ENCODE results near the gene RYR3.

RYR3 gene

GRCh38 chr15:33600212-33600611 lies 289.4 kb downstream of the RYR3 start:
- DNase-seq = no peak

DNA sequence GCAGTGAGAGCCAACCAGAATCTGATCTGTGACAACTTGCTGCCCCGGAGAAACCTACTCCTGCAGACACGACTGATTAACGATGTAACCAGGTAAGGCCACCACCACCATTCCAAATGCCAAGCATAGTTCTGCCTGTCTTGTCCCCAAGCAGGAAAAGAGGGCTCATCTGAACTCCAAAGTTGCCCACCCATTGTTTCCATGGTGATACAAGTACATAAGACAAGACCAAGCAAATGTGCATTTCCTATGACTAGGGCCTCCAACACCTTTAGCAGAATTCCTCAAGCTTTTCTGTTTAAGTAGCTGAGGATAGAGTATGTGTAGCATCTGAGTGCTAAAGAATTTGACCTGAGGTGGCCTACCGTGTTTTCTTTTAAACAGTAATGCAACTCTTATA lies 290.7 kb downstream of the RYR3 start:
- DNase-seq = no peak

DNA sequence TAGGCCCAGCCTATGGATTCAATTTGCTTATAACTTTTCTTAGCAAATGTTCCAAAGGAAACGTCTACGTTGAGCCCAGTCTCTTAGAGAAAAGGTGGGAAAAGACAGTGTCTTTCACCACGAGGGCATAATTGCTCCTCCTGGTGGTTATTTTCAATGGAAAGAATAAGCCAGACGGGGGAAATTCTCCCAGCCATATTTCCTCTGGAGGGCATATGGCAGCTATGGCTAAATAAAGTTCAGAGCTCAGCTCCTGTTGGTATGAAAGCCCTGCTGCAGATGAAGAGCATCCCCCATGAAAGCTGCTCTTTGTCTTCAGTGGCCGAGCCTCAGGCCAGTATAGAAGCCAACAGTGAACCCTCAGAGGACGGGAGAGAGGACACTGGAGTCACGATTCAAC lies 297.9 kb downstream of the RYR3 start:
- no peak for DNase-seq

- no peak for DNase-seq
Observed at GRCh38 chr15:33612721-33613304, 302.0 kb downstream of the RYR3 start.

GRCh38 chr15:33616475-33616874 lies 305.7 kb downstream of the RYR3 start:
- no peak for DNase-seq

DNA sequence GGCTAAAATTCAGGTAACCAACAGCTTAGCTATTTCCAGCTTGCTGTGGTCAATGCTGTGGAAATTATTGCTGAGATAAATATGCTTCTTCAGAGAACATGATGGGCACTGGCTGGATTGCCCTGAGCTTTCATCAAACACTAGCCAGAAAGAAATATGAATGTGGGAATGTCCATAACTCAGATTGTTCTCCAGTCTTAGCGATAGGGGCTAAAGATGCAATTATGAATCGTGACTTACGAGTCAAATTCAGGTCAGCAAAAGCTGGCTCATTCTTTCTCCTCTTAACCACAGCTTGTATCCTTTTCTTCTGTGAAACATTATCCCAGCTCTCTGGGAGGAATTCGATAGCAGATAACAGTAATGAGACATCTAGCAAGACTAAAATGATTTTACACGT lies 307.6 kb downstream of the RYR3 start:
- no peak for DNase-seq

DNA sequence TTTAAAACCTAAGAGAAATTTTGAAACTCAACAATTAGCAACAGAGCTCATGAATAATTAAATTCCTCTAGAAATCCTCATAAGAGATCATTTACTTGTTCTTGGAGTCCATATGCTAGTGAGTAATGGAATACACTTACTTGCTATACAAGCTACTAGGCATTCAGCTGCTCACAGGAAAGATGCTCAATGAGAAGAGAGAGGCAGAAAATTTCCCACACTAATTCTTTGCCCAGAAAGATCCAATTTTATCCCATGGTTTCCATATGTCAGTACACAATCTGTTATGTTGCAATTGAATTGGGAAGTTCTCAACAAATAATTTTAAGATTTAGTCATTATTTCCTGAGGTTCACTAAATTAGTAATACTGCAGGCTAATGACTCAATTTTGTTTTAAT lies 310.4 kb downstream of the RYR3 start:
- no peak for DNase-seq

DNA sequence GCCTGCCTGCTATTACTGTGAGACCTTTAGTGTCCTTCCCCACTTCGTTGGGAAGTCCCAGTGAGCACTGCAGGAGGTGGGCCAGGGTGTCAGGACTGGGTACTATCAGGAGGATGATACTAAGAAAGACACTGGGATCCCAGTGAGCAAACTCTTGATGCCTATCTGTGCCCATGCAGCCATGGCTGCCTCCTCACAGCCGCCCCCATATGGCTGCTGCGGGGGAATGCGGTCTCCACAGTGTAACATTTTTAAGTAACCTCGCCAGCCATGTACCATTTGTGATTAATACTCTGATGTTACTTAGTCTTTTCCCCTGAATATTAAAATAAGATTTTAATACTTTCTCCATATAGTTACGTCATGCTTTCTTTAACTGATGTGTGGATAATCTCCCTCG lies 312.2 kb downstream of the RYR3 start:
- no peak for DNase-seq

- DNase-seq = no peak
Observed at GRCh38 chr15:33624439-33624838, 313.7 kb downstream of the RYR3 start.

GRCh38 chr15:33629647-33630046 lies 318.9 kb downstream of the RYR3 start:
- no peak for DNase-seq

- DNase-seq = no peak
Observed at GRCh38 chr15:33636234-33636633, 325.5 kb downstream of the RYR3 start.

DNA sequence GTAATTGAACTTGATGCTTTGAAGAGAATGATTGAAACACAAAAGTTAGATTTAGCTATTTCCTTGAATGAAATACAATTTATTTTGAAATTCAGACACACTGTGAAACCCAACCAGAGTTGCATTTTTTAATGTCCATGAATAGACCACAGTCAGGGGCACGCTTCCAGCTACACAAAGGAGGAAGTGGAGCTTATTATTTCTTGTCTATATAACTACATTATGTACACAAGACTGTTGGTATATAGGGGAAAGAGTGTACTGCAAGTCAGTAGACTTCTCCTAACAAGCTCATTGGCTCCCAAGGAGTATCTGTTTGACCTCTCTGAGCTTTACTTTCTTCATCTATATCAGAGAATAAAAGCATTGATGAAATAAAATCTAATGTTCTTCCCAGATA lies 326.2 kb downstream of the RYR3 start:
- DNase-seq = no peak

- no peak for DNase-seq
Observed at GRCh38 chr15:33638453-33638852, 327.7 kb downstream of the RYR3 start.

DNA sequence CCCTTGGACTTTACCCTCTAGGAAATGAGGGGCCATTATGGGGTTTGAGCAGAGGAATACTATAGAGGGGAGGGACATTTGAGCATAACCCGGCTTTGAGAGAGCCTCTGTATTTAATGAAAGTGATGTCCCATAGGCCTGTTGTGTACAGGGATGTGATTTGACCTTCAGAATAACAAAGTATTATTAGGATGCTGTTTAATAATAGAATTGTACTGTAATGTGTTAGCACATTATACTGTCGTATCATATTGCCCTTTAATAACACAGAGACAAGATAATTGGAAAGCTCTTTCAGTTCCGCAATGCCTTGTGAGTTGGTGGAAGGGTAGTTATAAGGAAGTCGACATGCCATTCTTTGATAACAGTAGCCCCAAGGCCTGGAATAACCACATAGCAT lies 328.3 kb downstream of the RYR3 start:
- no peak for DNase-seq

DNA sequence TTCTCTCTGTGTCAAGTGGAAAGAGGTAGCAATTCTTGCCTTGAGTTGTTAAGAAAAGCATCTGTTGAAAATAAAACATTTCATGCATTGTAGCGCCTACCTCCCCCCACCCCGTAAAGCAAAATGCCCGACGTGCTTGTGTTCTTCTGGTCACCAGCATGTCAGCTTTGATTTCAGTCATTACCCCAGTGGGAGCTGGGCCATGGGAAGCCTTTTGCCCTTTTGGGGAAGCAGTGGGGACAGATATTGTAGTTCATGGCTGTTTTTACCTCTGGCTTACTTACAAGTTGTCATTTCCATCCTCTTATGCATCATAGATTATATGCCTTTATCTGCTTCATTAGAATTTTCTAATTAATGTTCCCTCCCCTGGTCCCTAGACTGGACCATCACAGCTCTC lies 328.7 kb downstream of the RYR3 start:
- no peak for DNase-seq

DNA sequence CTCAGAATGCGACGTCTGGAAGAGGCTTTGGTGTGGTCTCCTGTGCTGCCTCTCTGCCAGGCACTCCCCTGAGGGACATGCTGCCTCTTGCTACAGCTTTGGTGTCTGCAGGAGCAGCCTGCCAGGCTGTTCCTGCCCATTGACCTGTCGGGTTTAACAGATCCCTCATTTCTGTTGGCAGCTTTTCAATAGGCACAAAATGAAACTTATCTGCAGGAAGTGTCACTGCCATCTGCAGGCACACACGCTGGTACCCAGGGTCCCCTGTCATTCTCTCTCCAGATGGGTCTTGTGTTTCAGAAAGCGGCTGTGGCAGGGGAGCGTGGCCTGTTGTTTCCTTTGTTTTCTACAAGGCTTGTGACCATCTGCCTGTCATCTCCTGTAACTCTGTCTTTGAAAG lies 329.2 kb downstream of the RYR3 start:
- no peak for DNase-seq

DNA sequence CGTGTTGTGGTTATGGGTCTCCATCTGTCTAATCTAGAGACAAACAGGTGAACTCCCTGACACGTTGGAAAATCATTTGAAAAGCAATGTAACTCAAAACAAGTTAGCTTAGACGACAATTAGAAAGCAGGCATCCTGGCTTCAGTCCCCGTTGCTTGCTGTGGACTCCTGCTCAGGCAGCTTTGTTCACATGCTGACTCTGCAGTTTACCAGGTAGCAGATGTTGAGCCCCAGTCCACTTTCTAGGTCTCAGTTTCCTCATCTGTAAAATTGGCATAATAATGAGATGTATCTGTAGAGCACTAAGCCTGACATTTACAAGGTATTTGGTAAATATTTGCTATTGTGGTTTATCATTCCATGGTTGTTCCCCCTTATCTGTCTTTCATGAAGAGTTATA lies 330.3 kb downstream of the RYR3 start:
- DNase-seq = no peak

DNA sequence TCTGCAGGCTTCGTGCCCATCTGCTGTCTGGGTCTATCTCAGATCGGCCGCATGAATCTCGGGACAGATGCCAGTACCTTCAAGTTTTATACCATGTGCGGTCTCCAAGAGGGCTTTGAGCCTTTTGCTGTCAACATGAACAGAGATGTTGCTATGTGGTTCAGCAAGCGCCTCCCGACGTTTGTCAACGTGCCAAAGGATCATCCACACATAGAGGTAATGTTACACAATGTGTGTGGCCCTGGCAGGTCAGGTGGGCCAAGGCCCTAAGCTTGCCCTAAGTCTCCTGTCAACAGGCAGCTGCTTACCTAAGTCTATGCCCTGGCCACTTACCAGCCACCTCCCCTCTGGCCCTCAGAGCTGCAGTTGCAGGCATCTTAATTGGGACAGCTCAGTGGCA lies 333.5 kb downstream of the RYR3 start:
- no peak for DNase-seq

DNA sequence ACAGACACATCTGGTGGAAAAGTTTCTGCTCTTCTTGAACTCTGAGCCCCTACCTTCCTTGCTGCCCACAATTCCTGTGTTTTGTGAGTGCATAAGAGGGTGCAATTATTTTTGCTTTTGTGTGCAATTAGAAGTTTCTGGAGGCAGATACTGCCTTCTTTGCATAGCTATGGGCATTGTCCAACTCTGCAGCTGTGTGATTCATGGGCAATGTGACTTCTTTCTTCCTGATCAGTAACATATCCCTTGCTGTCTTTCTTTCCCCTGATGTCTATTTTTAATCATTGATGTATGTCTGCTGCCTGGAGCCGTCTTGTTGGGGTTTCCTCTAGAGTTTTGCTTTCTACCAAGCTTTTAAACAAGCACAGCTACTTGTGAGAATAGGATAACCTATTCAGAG lies 336.0 kb downstream of the RYR3 start:
- DNase-seq = no peak

- no peak for DNase-seq
Observed at GRCh38 chr15:33649217-33649933, 338.6 kb downstream of the RYR3 start.

DNA sequence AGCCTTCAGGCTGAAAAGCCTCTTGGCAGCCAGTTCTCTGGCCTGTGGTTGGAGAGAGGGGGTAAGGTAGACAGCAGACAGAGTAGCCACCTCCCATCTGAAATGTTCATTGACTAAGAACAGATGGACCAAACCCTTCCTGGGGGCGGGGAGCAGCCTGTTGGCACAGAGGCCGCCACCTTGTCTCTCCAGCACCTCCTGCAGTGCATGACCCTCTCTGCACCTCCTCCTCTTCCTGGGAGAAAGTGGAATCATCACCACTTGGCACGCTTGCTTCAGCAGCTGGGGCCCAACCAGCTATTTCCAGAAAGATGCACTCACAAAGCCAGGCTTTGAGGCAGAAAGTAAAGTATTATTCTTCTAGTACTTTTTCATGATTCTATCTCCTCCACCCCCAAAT lies 344.1 kb downstream of the RYR3 start:
- DNase-seq = no peak

DNA sequence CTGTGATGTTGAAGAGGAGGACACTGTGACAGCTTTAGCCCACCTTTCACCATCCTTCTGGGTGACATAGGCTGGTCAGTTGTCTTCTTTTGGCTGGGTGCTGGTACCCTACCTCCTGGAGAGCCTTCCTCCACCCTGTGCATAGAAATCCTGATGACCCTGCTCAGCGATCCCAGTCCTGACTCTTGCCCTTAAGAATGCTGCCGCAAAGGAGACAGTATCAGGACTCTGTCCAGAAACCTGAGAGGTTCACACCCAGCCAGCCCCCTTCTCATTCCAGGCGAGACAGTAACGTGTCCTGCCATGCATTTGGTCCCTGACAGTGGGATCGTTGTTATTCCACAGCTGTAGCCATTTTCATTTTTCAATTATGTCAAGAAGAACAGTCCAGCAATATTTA lies 344.7 kb downstream of the RYR3 start:
- DNase-seq = no peak

GRCh38 chr15:33656168-33656567 lies 345.4 kb downstream of the RYR3 start:
- DNase-seq = no peak

GRCh38 chr15:33660151-33660550 lies 349.4 kb downstream of the RYR3 start:
- no peak for DNase-seq

DNA sequence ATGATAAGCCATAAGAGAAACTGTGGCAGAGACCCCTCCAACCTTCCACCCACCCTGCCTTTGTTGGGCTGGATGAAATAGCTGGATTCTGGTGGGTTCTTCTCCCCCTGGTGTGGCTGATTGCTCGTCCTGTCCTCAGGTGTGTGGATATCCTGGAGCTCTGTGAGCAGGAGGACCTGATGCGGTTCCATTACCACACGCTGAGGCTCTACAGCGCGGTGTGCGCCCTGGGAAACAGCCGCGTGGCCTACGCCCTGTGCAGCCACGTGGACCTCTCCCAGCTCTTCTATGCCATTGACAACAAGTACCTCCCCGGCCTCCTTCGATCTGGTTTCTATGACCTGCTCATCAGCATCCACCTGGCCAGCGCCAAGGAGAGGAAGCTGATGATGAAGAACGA lies 351.2 kb downstream of the RYR3 start:
- no peak for DNase-seq
